ENCODE data around the gene TOP2A. TPM values are rescaled to one million over a fixed set of nuclear protein-coding genes. Genes with fewer than 3 reads are reported as not detected.

Gene TOP2A
- 100 to 1,000 TPM; 504 to 522 TPM for total RNA-seq

GRCh38 chr17:40417609-40418427 is at the start of gene TOP2A:
Gene TOP2A (minus strand): TSS chr17:40417896. CDS start chr17:40417791, 105 bp downstream.
- Mint-ChIP-seq H3K9me3 (no peaks in the 10 kb centered on the region), H3K4me1 (peaks cover 45% of the 10 kb centered on the region), H3K4me3 (peak within 1 kb of the TSS; percentile 96), H3K27me3 (no peaks in the 10 kb centered on the region), H3K27ac (peak within 1 kb of the TSS; percentile 96), H3K36me3 (ENCODE audit: low read depth) (peaks cover 29% of the 10 kb centered on the region)
- CTCF ChIA-PET, result interaction anchor here (0.6 to 8.4 kb wide), 17 partner anchors 8 to 143 kb away, joined by 3 to 73 read pairs (median 5); no protein-coding TSS in a partner anchor
- POLR2A ChIA-PET, result interaction anchor here (0.6 to 2.0 kb wide), 11 partner anchors 8 to 1341 kb away, joined by 3 to 10 read pairs (median 4); partner anchors contain the start of gene IGFBP4
- peak; percentile 98 for DNase-seq

GRCh38 chr17:40467281-40467867 is 49.7 kb upstream of the TOP2A start:
- ChIA-PET CTCF (interaction anchor here (0.7 to 0.8 kb wide), 3 partner anchors 44 to 77 kb away, joined by 3 to 4 read pairs (median 3); no protein-coding TSS in a partner anchor), POLR2A (interaction anchor here (0.7 kb wide), 1 partner anchor 14 kb away, joined by 5 read pairs; no protein-coding TSS in a partner anchor)
- Mint-ChIP-seq H3K36me3 (ENCODE audit: low read depth) (no peaks in the 10 kb centered on the region), H3K4me1 (peaks cover 9% of the 10 kb centered on the region), H3K27me3 (peaks cover 12% of the 10 kb centered on the region), H3K9me3 (no peaks in the 10 kb centered on the region), H3K4me3 (no peak overlapping the region), H3K27ac (no peak overlapping the region)
- no peak for DNase-seq

- Mint-ChIP-seq H3K4me3 (no peak overlapping the region), H3K9me3 (no peaks in the 10 kb centered on the region), H3K36me3 (ENCODE audit: low read depth) (no peaks in the 10 kb centered on the region), H3K27me3 (peaks cover 12% of the 10 kb centered on the region), H3K27ac (no peak overlapping the region), H3K4me1 (peaks cover 8% of the 10 kb centered on the region)
- ChIA-PET CTCF (interaction anchor here (1.2 kb wide), 1 partner anchor 11 kb away, joined by 7 read pairs; no protein-coding TSS in a partner anchor), POLR2A (no interaction called here)
- no peak for DNase-seq
Measured at GRCh38 chr17:40466298-40466971, 48.7 kb upstream of the TOP2A start.

GRCh38 chr17:40464392-40464855 is 46.7 kb upstream of the TOP2A start:
- Mint-ChIP-seq H3K27ac (peak overlapping the region; percentile 28), H3K27me3 (peaks cover 12% of the 10 kb centered on the region), H3K36me3 (ENCODE audit: low read depth) (no peaks in the 10 kb centered on the region), H3K4me3 (no peak overlapping the region), H3K9me3 (no peaks in the 10 kb centered on the region), H3K4me1 (peaks cover 7% of the 10 kb centered on the region)
- ChIA-PET POLR2A (no interaction called here), CTCF (interaction anchor here (1.0 to 1.6 kb wide), 3 partner anchors 9 to 17 kb away, joined by 3 to 4 read pairs (median 4); no protein-coding TSS in a partner anchor)
- DNase-seq, result no peak

- H3K27ac Mint-ChIP-seq, result no peak overlapping the region
- CTCF ChIA-PET, result interaction anchor here (0.7 to 4.2 kb wide), 6 partner anchors 8 to 69 kb away, joined by 3 to 27 read pairs (median 4); no protein-coding TSS in a partner anchor
Measured at GRCh38 chr17:40463122-40463550, 45.4 kb upstream of the TOP2A start.

GRCh38 chr17:40462343-40463121 is 44.8 kb upstream of the TOP2A start:
- Mint-ChIP-seq H3K27me3 (peaks cover 11% of the 10 kb centered on the region), H3K9me3 (no peaks in the 10 kb centered on the region), H3K27ac (no peak overlapping the region), H3K4me1 (peaks cover 7% of the 10 kb centered on the region), H3K36me3 (ENCODE audit: low read depth) (peaks cover 3% of the 10 kb centered on the region), H3K4me3 (no peak overlapping the region)
- ChIA-PET POLR2A (no interaction called here), CTCF (interaction anchor here (1.2 to 4.2 kb wide), 4 partner anchors 12 to 70 kb away, joined by 3 to 27 read pairs (median 5); no protein-coding TSS in a partner anchor)
- DNase-seq, result no peak

More at GRCh38 chr17:40463122-40463550, 45.4 kb upstream of the TOP2A start:
- Mint-ChIP-seq H3K9me3 (no peaks in the 10 kb centered on the region), H3K4me3 (no peak overlapping the region), H3K36me3 (ENCODE audit: low read depth) (no peaks in the 10 kb centered on the region), H3K4me1 (peaks cover 7% of the 10 kb centered on the region), H3K27me3 (peaks cover 12% of the 10 kb centered on the region)
- DNase-seq, result no peak
- POLR2A ChIA-PET, result interaction anchor here (0.6 kb wide), 1 partner anchor 197 kb away, joined by 3 read pairs; no protein-coding TSS in a partner anchor

- POLR2A ChIA-PET, result no interaction called here
- Mint-ChIP-seq H3K4me3 (no peak overlapping the region), H3K4me1 (peaks cover 7% of the 10 kb centered on the region), H3K27me3 (peaks cover 9% of the 10 kb centered on the region), H3K36me3 (ENCODE audit: low read depth) (peaks cover 9% of the 10 kb centered on the region), H3K27ac (no peak overlapping the region), H3K9me3 (no peaks in the 10 kb centered on the region)
- CTCF ChIA-PET, result interaction anchor here (1.1 to 4.2 kb wide), 5 partner anchors 11 to 99 kb away, joined by 3 to 27 read pairs (median 5); no protein-coding TSS in a partner anchor
- DNase-seq, result no peak
Measured at GRCh38 chr17:40461732-40462342, 44.1 kb upstream of the TOP2A start.

GRCh38 chr17:40460968-40461731 is 43.5 kb upstream of the TOP2A start:
- Mint-ChIP-seq H3K4me1 (peaks cover 3% of the 10 kb centered on the region), H3K4me3 (no peak overlapping the region), H3K36me3 (ENCODE audit: low read depth) (peaks cover 12% of the 10 kb centered on the region), H3K9me3 (no peaks in the 10 kb centered on the region), H3K27me3 (peaks cover 4% of the 10 kb centered on the region), H3K27ac (no peak overlapping the region)
- no peak for DNase-seq
- ChIA-PET CTCF (interaction anchor here (1.1 to 4.2 kb wide), 3 partner anchors 11 to 99 kb away, joined by 4 to 27 read pairs (median 5); no protein-coding TSS in a partner anchor), POLR2A (no interaction called here)

- Mint-ChIP-seq H3K4me1 (no peaks in the 10 kb centered on the region), H3K36me3 (ENCODE audit: low read depth) (peaks cover 17% of the 10 kb centered on the region)
- POLR2A ChIA-PET, result no interaction called here
Measured at GRCh38 chr17:40460604-40460967, 42.9 kb upstream of the TOP2A start.

GRCh38 chr17:40459636-40460603 is 42.2 kb upstream of the TOP2A start:
- no peaks in the 10 kb centered on the region for H3K9me3 Mint-ChIP-seq
- CTCF ChIA-PET, result interaction anchor here (1.3 to 4.2 kb wide), 3 partner anchors 16 to 101 kb away, joined by 5 to 27 read pairs (median 7); no protein-coding TSS in a partner anchor
- peaks cover 17% of the 10 kb centered on the region for H3K36me3 Mint-ChIP-seq (ENCODE audit: low read depth)
- H3K4me1 Mint-ChIP-seq, result no peaks in the 10 kb centered on the region
- POLR2A ChIA-PET, result no interaction called here
- no peak overlapping the region for H3K4me3 Mint-ChIP-seq
- H3K27me3 Mint-ChIP-seq, result no peaks in the 10 kb centered on the region
- no peak for DNase-seq
- H3K27ac Mint-ChIP-seq, result no peak overlapping the region

More at GRCh38 chr17:40460604-40460967, 42.9 kb upstream of the TOP2A start:
- H3K9me3 Mint-ChIP-seq, result no peaks in the 10 kb centered on the region
- H3K27ac Mint-ChIP-seq, result no peak overlapping the region
- CTCF ChIA-PET, result interaction anchor here (1.1 to 4.2 kb wide), 4 partner anchors 10 to 100 kb away, joined by 4 to 27 read pairs (median 6); no protein-coding TSS in a partner anchor
- DNase-seq, result no peak
- no peak overlapping the region for H3K4me3 Mint-ChIP-seq
- no peaks in the 10 kb centered on the region for H3K27me3 Mint-ChIP-seq
